NT2/D1 (cell line): ENCODE results near the gene TFPI2.
"Not testable (repeated sequence)": the region's sequence is repeated elsewhere in the genome, so short reads cannot be mapped to it uniquely, and the experiment has no call there.

Experiments
- SUZ12 ChIP-seq: IDR thresholded peaks from 2 replicates; pipeline ENCODE4 v1.6.1; 2011; ENCODE audit not compliant: insufficient read length, insufficient read depth; ENCODE audit errors: extremely low read depth
- YY1 ChIP-seq: IDR thresholded peaks from 2 replicates; pipeline ENCODE4 v1.6.1; 2011; ENCODE audit not compliant: insufficient read length, insufficient read depth
- ZNF274 ChIP-seq: IDR thresholded peaks from 2 replicates; pipeline ENCODE4 v1.6.1; 2011; ENCODE audit warnings: mild to moderate bottlenecking, low read depth, low read length

- TF ChIP-seq YY1, SUZ12, ZNF274: not testable (repeated sequence)
Measured at GRCh38 chr7:93915206-93915842, 24.8 kb upstream of the TFPI2 start.
